Liver (tissue), 9 donors: ENCODE results near the gene TMEFF1. TPM values are rescaled to one million over a fixed set of nuclear protein-coding genes. Genes with fewer than 3 reads are reported as not detected.

ENCODE experiments used
- DNase-seq: peaks from one replicate; pipeline ENCODE4 v3.0.0-alpha.2; 2017; ENCODE audit warnings: low spot score
- H3K27ac ChIP-seq, 2 donors: one replicate each; pipeline ENCODE4 v1.7.0; 2013; ENCODE audit warnings: inconsistent platforms in 2 of 2, low read length in 2 of 2, control low read depth in 1 of 2, low read depth in 1 of 2, mild to moderate bottlenecking in 1 of 2
- H3K27me3 ChIP-seq, 4 donors: one replicate each; pipeline versions ENCODE4 v1.6.1 to v1.7.0; 2013; ENCODE audit warnings: low read length in 3 of 4, inconsistent platforms in 1 of 4, mild to moderate bottlenecking in 1 of 4, moderate library complexity in 1 of 4; ENCODE audit not compliant: control insufficient read depth in 4 of 4, insufficient read depth in 4 of 4
- H3K36me3 ChIP-seq, 4 donors: one replicate each; pipeline versions ENCODE4 v1.6.1 to v1.7.0; 2013; ENCODE audit warnings: low read length in 3 of 4, mild to moderate bottlenecking in 3 of 4, low read depth in 1 of 4, moderate library complexity in 1 of 4; ENCODE audit not compliant: control insufficient read depth in 4 of 4, insufficient read depth in 3 of 4
- H3K4me1 ChIP-seq, 4 donors: one replicate each; pipeline versions ENCODE4 v1.6.1 to v1.7.0; 2013; ENCODE audit warnings: low read length in 3 of 4, mild to moderate bottlenecking in 3 of 4, moderate library complexity in 1 of 4; ENCODE audit not compliant: control insufficient read depth in 4 of 4, insufficient read depth in 4 of 4
- H3K4me3 ChIP-seq, 3 donors: one replicate each; pipeline versions ENCODE4 v1.6.1 to v1.7.0; 2013; ENCODE audit warnings: low read length in 3 of 3, control low read depth in 1 of 3, low read depth in 1 of 3, mild to moderate bottlenecking in 1 of 3
- H3K9ac ChIP-seq, 2 donors: one replicate each; pipeline ENCODE4 v1.7.0; 2013; ENCODE audit warnings: low read length in 2 of 2, mild to moderate bottlenecking in 2 of 2, moderate library complexity in 2 of 2, control low read depth in 1 of 2, low read depth in 1 of 2
- H3K9me3 ChIP-seq, 4 donors: one replicate each; pipeline versions ENCODE4 v1.6.1 to v1.7.0; 2013; ENCODE audit warnings: low read length in 3 of 4; ENCODE audit not compliant: control insufficient read depth in 4 of 4
- ATF3 ChIP-seq: IDR thresholded peaks from 2 replicates; pipeline ENCODE4 v1.6.1; 2016; ENCODE audit warnings: antibody characterized with exemption
- CTCF ChIP-seq: fragments of 150-350 bp; IDR thresholded peaks from 2 replicates; pipeline ENCODE4 v1.5.1; 2017; ENCODE audit warnings: improper control_type of control experiment, low read depth, low read length; ENCODE audit not compliant: missing input control
- EGR1 ChIP-seq, 2 donors: IDR thresholded peaks; 2 replicates each; pipeline ENCODE4 v1.6.1; 2016 to 2018; ENCODE audit warnings: antibody characterized with exemption in 2 of 2, low read depth in 2 of 2
- FOXA1 ChIP-seq: IDR thresholded peaks from 2 replicates; pipeline ENCODE4 v1.6.1; 2016; ENCODE audit warnings: antibody characterized with exemption
- FOXA2 ChIP-seq: IDR thresholded peaks from 2 replicates; pipeline ENCODE4 v1.6.1; 2016; ENCODE audit warnings: antibody characterized with exemption
- GABPA ChIP-seq, 2 donors: IDR thresholded peaks in 1 of 2; conservative IDR thresholded peaks in 1 of 2; 2 replicates each; pipeline ENCODE4 v1.6.1; 2016; ENCODE audit warnings: antibody characterized with exemption in 2 of 2, mild to moderate bottlenecking in 1 of 2, moderate library complexity in 1 of 2
- HNF4A ChIP-seq, 2 donors: conservative IDR thresholded peaks; 2 replicates each; pipeline ENCODE4 v1.6.1; 2016; ENCODE audit warnings: antibody characterized with exemption in 2 of 2, mild to moderate bottlenecking in 2 of 2
- HNF4G ChIP-seq: IDR thresholded peaks from 2 replicates; pipeline ENCODE4 v1.6.1; 2016; ENCODE audit warnings: antibody characterized with exemption
- JUND ChIP-seq, 2 donors: IDR thresholded peaks; 2 replicates each; pipeline ENCODE4 v1.6.1; 2016; ENCODE audit warnings: antibody characterized with exemption in 2 of 2
- MAX ChIP-seq: IDR thresholded peaks from 2 replicates; pipeline ENCODE4 v1.6.1; 2016; ENCODE audit warnings: antibody characterized with exemption
- NR2F2 ChIP-seq: IDR thresholded peaks from 2 replicates; pipeline ENCODE4 v1.6.1; 2016; ENCODE audit warnings: antibody characterized with exemption
- RAD21 ChIP-seq, 2 donors: IDR thresholded peaks; 2 replicates each; pipeline ENCODE4 v1.6.1; 2016; ENCODE audit warnings: antibody characterized with exemption in 2 of 2, mild to moderate bottlenecking in 2 of 2
- REST ChIP-seq: IDR thresholded peaks from 2 replicates; pipeline ENCODE4 v1.6.1; 2016; ENCODE audit warnings: antibody characterized with exemption, mild to moderate bottlenecking
- RXRA ChIP-seq, 2 donors: IDR thresholded peaks; 2 replicates each; pipeline ENCODE4 v1.6.1; 2017 to 2018; ENCODE audit warnings: antibody characterized with exemption in 2 of 2, mild to moderate bottlenecking in 1 of 2
- SP1 ChIP-seq: IDR thresholded peaks from 2 replicates; pipeline ENCODE4 v1.6.1; 2018; ENCODE audit warnings: antibody characterized with exemption, mild to moderate bottlenecking
- TAF1 ChIP-seq: conservative IDR thresholded peaks from 2 replicates; pipeline ENCODE4 v1.6.1; 2016; ENCODE audit warnings: antibody characterized with exemption, mild to moderate bottlenecking
- YY1 ChIP-seq: IDR thresholded peaks from 2 replicates; pipeline ENCODE4 v1.6.1; 2016; ENCODE audit warnings: antibody characterized with exemption, mild to moderate bottlenecking
- ZBTB33 ChIP-seq: IDR thresholded peaks from 2 replicates; pipeline ENCODE4 v1.6.1; 2016; ENCODE audit warnings: antibody characterized with exemption
- WGBS: extraction: QIAGEN DNeasy Blood & Tissue Kit; methylation state at CpG from one replicate; pipeline ENCODE4 v1.1.7; 2013; 5-methylcytosine and 5-hydroxymethylcytosine counted together
- polyA plus RNA-seq, 2 donors: library from polyadenylated mRNA; stranded (reverse) in 1 of 2; unstranded in 1 of 2; fragments of 200-250 nt in 1 of 2; fragments of >200 nt in 1 of 2; fragmentation: Nextera tagmentation in 1 of 2; extraction: Ambion mirVana in 1 of 2; gene quantifications; one replicate each; pipeline versions ENCODE4 v1.2.1 to v1.2.3, GENCODE V29; 2013 to 2015
- total RNA-seq, 2 donors: library from RNA; depleted of rRNA; stranded (reverse); fragments of >200 nt; gene quantifications; one replicate each; pipeline ENCODE4 v1.2.3, GENCODE V29; 2014
- donor health status: healthy.
- donor health status: healthy.
- donor health status: healthy.
- donor health status: healthy.
- donor health status: healthy.

Gene TMEFF1
- total and polyA plus RNA-seq, 4 donors = not detected

- H3K4me3 ChIP-seq = no peak overlapping the region
- TF ChIP-seq EGR1 (IDR thresholded peaks at IDR 0.05; ENCODE audit: low read depth in 2 of 2) (no peak), RXRA (IDR thresholded peaks at IDR 0.05) (no peak), JUND (IDR thresholded peaks at IDR 0.05) (no peak), MAX (no peak), CTCF (no peak), FOXA1 (no peak), ATF3 (no peak), RAD21 (IDR thresholded peaks at IDR 0.05) (no peak), TAF1 (no peak), REST (no peak), HNF4A (conservative IDR thresholded peaks at IDR 0.05) (no peak), HNF4G (no peak), SP1 (no peak), FOXA2 (no peak), NR2F2 (no peak), ZBTB33 (no peak), YY1 (no peak), GABPA (IDR thresholded peaks at IDR 0.05 in 1 of 2, conservative IDR thresholded peaks at IDR 0.05 in 1 of 2) (no peak)
- no peak for DNase-seq
- peaks cover 0 to 3% (median 1%) of the 10 kb centered on the region in 4 donors for H3K4me1 ChIP-seq
- H3K27ac ChIP-seq = no peak overlapping the region
- H3K36me3 ChIP-seq = no peaks in the 10 kb centered on the region
- peaks cover 0 to 3% (median 0%) of the 10 kb centered on the region in 4 donors for H3K27me3 ChIP-seq
- no peak overlapping the region for H3K9ac ChIP-seq
- WGBS = 82% methylated on average over 6 of the region's 6 CpGs
- no peaks in the 10 kb centered on the region for H3K9me3 ChIP-seq
Measured at GRCh38 chr9:100468041-100468440, 4.9 kb upstream of the TMEFF1 start.
